Astrocyte (in vitro differentiated cells and primary cell): ENCODE measurements around the gene TEC.

Experiments used
- CTCF ChIP-seq: IDR thresholded peaks from 2 replicates; pipeline ENCODE4 v1.5.1; 2011; ENCODE audit warnings: low read depth, mild to moderate bottlenecking, inconsistent platforms, low read length, moderate library complexity; ENCODE audit not compliant: insufficient read depth
- EZH2 ChIP-seq: IDR thresholded peaks from 2 replicates; pipeline ENCODE4 v1.6.1; 2012; ENCODE audit warnings: mild to moderate bottlenecking, low read length, inconsistent platforms; ENCODE audit not compliant: insufficient read depth

- TF ChIP-seq CTCF (no peak), EZH2 (no peak)
Measured at GRCh38 chr4:48184882-48185281, 84.8 kb downstream of the TEC start.
